GM15510 (cell line): ENCODE data around the gene CNGA1.

Experiments used
- POLR2A ChIP-seq: IDR thresholded peaks from 3 replicates; pipeline ENCODE4 v1.6.1; 2011; ENCODE audit warnings: borderline replicate concordance; ENCODE audit not compliant: insufficient read length; ENCODE audit errors: extremely low read depth

The CNGA1 gene

GRCh38 chr4:48038666-48039065, 22.2 kb upstream of the CNGA1 start:
- TF ChIP-seq POLR2A = no peak

- no peak for TF ChIP-seq POLR2A
These were observed 20.6 kb upstream of the CNGA1 start for GRCh38 chr4:48037117-48037462.

GRCh38 chr4:48035952-48036351, 19.5 kb upstream of the CNGA1 start:
- TF ChIP-seq POLR2A = no peak

GRCh38 chr4:48033825-48034413, 17.4 kb upstream of the CNGA1 start:
- TF ChIP-seq POLR2A = no peak

- no peak for TF ChIP-seq POLR2A
These were observed 16.9 kb upstream of the CNGA1 start for GRCh38 chr4:48033412-48033811.

GRCh38 chr4:48032721-48033120, 16.2 kb upstream of the CNGA1 start:
- TF ChIP-seq POLR2A = no peak

GRCh38 chr4:48031802-48032525, 15.5 kb upstream of the CNGA1 start:
- no peak for TF ChIP-seq POLR2A

- no peak for TF ChIP-seq POLR2A
These were observed 14.0 kb upstream of the CNGA1 start for GRCh38 chr4:48030470-48030869.

- TF ChIP-seq POLR2A = no peak
These were observed 12.2 kb upstream of the CNGA1 start for GRCh38 chr4:48028696-48029095.

- TF ChIP-seq POLR2A = no peak
These were observed 11.2 kb upstream of the CNGA1 start for GRCh38 chr4:48027653-48028052.

GRCh38 chr4:48025005-48025404, 8.5 kb upstream of the CNGA1 start:
- no peak for TF ChIP-seq POLR2A

- no peak for TF ChIP-seq POLR2A
These were observed 8.0 kb upstream of the CNGA1 start for GRCh38 chr4:48024522-48024921.

GRCh38 chr4:48022192-48022799, 5.8 kb upstream of the CNGA1 start:
- no peak for TF ChIP-seq POLR2A

- TF ChIP-seq POLR2A = no peak
These were observed 4.6 kb upstream of the CNGA1 start for GRCh38 chr4:48021100-48021499.

- TF ChIP-seq POLR2A = no peak
These were observed 1.6 kb upstream of the CNGA1 start for GRCh38 chr4:48018112-48018511.

GRCh38 chr4:48017108-48017571, 659 bp upstream of the CNGA1 start:
- TF ChIP-seq POLR2A = no peak
